Mucosa of rectum (tissue), 2 donors: Measurements from ENCODE around the gene SH3RF3.

Experiments used
- H3K27ac ChIP-seq, 2 donors: one replicate each; pipeline ENCODE4 v1.7.0; 2013; ENCODE audit warnings: inconsistent platforms in 2 of 2, low read depth in 2 of 2, low read length in 2 of 2
- H3K27me3 ChIP-seq, 2 donors: one replicate each; pipeline ENCODE4 v1.7.0; 2013; ENCODE audit warnings: low read length in 2 of 2; ENCODE audit not compliant: control insufficient read depth in 2 of 2, insufficient read depth in 2 of 2
- H3K36me3 ChIP-seq, 2 donors: one replicate each; pipeline ENCODE4 v1.7.0; 2013; ENCODE audit warnings: low read length in 2 of 2; ENCODE audit not compliant: control insufficient read depth in 2 of 2, insufficient read depth in 2 of 2
- H3K4me1 ChIP-seq, 2 donors: one replicate each; pipeline ENCODE4 v1.7.0; 2013; ENCODE audit warnings: low read length in 2 of 2, mild to moderate bottlenecking in 1 of 2; ENCODE audit not compliant: control insufficient read depth in 2 of 2, insufficient read depth in 2 of 2
- H3K4me3 ChIP-seq, 2 donors: one replicate each; pipeline ENCODE4 v1.7.0; 2013; ENCODE audit warnings: low read length in 2 of 2
- H3K9ac ChIP-seq, 2 donors: one replicate each; pipeline ENCODE4 v1.7.0; 2013; ENCODE audit warnings: low read length in 2 of 2, low read depth in 1 of 2, mild to moderate bottlenecking in 1 of 2
- H3K9me3 ChIP-seq, 2 donors: one replicate each; pipeline ENCODE4 v1.7.0; 2013; ENCODE audit warnings: low read length in 2 of 2; ENCODE audit not compliant: control insufficient read depth in 2 of 2
- donor health status: healthy.
- donor health status: Normal muscosa, but diverticular disease.

Gene SH3RF3

GRCh38 chr2:109166811-109167210 is 37.8 kb downstream of the SH3RF3 start:
- no peaks in the 10 kb centered on the region for H3K27me3 ChIP-seq
- no peak overlapping the region for H3K27ac ChIP-seq
- H3K9me3 ChIP-seq = no peaks in the 10 kb centered on the region
- no peak overlapping the region for H3K9ac ChIP-seq
- no peaks in the 10 kb centered on the region for H3K4me1 ChIP-seq
- no peak overlapping the region for H3K4me3 ChIP-seq
- H3K36me3 ChIP-seq = no peaks in the 10 kb centered on the region

GRCh38 chr2:109168086-109168485 is 39.1 kb downstream of the SH3RF3 start:
- H3K9ac ChIP-seq = no peak overlapping the region
- H3K9me3 ChIP-seq = no peaks in the 10 kb centered on the region
- no peaks in the 10 kb centered on the region for H3K36me3 ChIP-seq
- no peak overlapping the region for H3K27ac ChIP-seq
- no peak overlapping the region for H3K4me3 ChIP-seq
- H3K27me3 ChIP-seq = no peaks in the 10 kb centered on the region
- peaks cover 0 to 9% of the 10 kb centered on the region in 2 donors for H3K4me1 ChIP-seq

- H3K27ac ChIP-seq = no peak overlapping the region
- H3K4me1 ChIP-seq = peaks cover 5 to 13% of the 10 kb centered on the region in 2 donors
- no peak overlapping the region for H3K4me3 ChIP-seq
- no peaks in the 10 kb centered on the region for H3K36me3 ChIP-seq
- no peaks in the 10 kb centered on the region for H3K9me3 ChIP-seq
- H3K27me3 ChIP-seq = no peaks in the 10 kb centered on the region
- no peak overlapping the region for H3K9ac ChIP-seq
Measured at GRCh38 chr2:109168716-109169115, 39.7 kb downstream of the SH3RF3 start.

GRCh38 chr2:109170645-109171044 is 41.6 kb downstream of the SH3RF3 start:
- Histone ChIP-seq H3K4me1 (peaks cover 5 to 18% of the 10 kb centered on the region in 2 donors), H3K9ac (no peak overlapping the region), H3K4me3 (no peak overlapping the region), H3K27me3 (no peaks in the 10 kb centered on the region), H3K9me3 (no peaks in the 10 kb centered on the region), H3K36me3 (no peaks in the 10 kb centered on the region), H3K27ac (no peak overlapping the region)

- H3K27ac ChIP-seq = peak overlapping the region; percentile 70 to 74
- H3K27me3 ChIP-seq = no peaks in the 10 kb centered on the region
- peaks cover 5 to 18% of the 10 kb centered on the region in 2 donors for H3K4me1 ChIP-seq
- H3K4me3 ChIP-seq = peak overlapping the region in 1 of 2 donors; percentile 10
- no peaks in the 10 kb centered on the region for H3K36me3 ChIP-seq
- no peaks in the 10 kb centered on the region for H3K9me3 ChIP-seq
- peak overlapping the region; percentile 10 to 15 for H3K9ac ChIP-seq
Measured at GRCh38 chr2:109171444-109172334, 42.7 kb downstream of the SH3RF3 start.

- peak overlapping the region; percentile 70 to 74 for H3K27ac ChIP-seq
- no peaks in the 10 kb centered on the region for H3K27me3 ChIP-seq
- no peak overlapping the region for H3K9ac ChIP-seq
- peaks cover 5 to 18% of the 10 kb centered on the region in 2 donors for H3K4me1 ChIP-seq
- H3K36me3 ChIP-seq = no peaks in the 10 kb centered on the region
- no peak overlapping the region for H3K4me3 ChIP-seq
- no peaks in the 10 kb centered on the region for H3K9me3 ChIP-seq
Measured at GRCh38 chr2:109172556-109173105, 43.6 kb downstream of the SH3RF3 start.

- Histone ChIP-seq H3K4me3 (no peak overlapping the region), H3K4me1 (peaks cover 5 to 18% of the 10 kb centered on the region in 2 donors), H3K9ac (no peak overlapping the region), H3K36me3 (no peaks in the 10 kb centered on the region), H3K9me3 (no peaks in the 10 kb centered on the region), H3K27me3 (no peaks in the 10 kb centered on the region), H3K27ac (peak overlapping the region; percentile 72 to 76)
Measured at GRCh38 chr2:109173311-109174171, 44.5 kb downstream of the SH3RF3 start.

GRCh38 chr2:109174214-109174613 is 45.2 kb downstream of the SH3RF3 start:
- H3K4me3 ChIP-seq = no peak overlapping the region
- no peaks in the 10 kb centered on the region for H3K9me3 ChIP-seq
- peak overlapping the region; percentile 72 to 76 for H3K27ac ChIP-seq
- H3K4me1 ChIP-seq = peaks cover 5 to 18% of the 10 kb centered on the region in 2 donors
- no peak overlapping the region for H3K9ac ChIP-seq
- H3K36me3 ChIP-seq = no peaks in the 10 kb centered on the region
- H3K27me3 ChIP-seq = no peaks in the 10 kb centered on the region

GRCh38 chr2:109174626-109175349 is 45.8 kb downstream of the SH3RF3 start:
- no peaks in the 10 kb centered on the region for H3K36me3 ChIP-seq
- H3K9ac ChIP-seq = no peak overlapping the region
- H3K27ac ChIP-seq = no peak overlapping the region
- no peak overlapping the region for H3K4me3 ChIP-seq
- H3K27me3 ChIP-seq = no peaks in the 10 kb centered on the region
- H3K4me1 ChIP-seq = peaks cover 5 to 18% of the 10 kb centered on the region in 2 donors
- no peaks in the 10 kb centered on the region for H3K9me3 ChIP-seq
